Kidney glomerular epithelial cell (primary cell): ENCODE measurements around the gene MRC2.

ENCODE experiments used
- DNase-seq: peaks from one replicate; lab custom pipeline; 2025; lab: John Stamatoyannopoulos, UW

MRC2 gene

DNA sequence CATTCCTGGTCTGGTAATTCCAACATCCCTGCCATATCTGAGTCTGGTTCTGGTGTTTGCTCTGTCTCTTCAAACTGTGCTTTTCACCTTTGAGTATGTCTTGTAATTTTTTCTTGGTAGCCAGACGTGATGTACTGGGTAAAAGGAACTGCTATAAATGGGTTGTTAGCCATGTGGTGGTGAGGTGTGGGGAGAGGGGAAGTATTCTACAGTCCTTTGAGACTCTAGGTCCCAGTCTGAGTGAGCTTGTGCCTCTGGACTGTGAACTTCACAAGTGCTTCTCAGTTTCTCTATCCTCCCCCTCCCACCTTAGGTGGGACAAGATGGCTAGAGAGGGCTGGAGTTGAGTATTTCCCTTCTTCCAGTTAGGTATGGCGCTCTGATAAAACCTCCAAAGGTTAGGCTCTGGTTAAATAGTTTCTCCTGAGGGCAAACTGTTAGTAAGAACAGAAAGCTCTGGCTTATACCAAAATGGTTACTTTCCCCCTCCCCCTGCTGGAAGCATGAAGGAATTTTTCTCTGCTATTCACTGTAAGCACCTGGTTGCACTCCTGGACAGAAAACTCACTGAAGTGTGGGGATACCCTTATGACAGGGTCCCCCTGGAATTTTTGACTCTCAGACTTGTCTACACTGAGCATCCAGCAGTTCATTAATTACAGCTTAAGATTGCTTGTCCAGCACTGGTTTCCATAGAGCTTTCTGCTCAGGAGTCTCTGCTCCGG lies 92.8 kb downstream of the MRC2 start:
- peak; percentile 80 for DNase-seq

DNA sequence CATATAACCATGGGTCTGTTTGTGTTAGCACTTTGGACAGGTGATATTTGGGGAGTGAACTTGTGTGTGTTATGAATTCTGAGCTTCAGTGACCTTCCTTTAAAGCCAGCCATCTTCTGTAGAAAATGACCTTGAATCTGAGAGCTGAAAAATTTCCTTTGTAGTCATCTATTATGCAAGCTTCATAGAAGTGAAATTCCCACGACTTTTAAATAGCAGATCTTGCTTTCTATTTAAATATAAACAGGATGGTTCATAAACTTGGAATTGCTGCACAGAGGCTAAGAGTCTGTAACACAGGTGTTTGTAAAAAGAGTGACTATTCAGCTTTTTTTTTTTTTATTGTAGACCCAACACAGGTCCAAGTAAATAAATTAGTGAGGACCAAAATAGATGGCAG lies 95.2 kb downstream of the MRC2 start:
- DNase-seq = no peak

DNA sequence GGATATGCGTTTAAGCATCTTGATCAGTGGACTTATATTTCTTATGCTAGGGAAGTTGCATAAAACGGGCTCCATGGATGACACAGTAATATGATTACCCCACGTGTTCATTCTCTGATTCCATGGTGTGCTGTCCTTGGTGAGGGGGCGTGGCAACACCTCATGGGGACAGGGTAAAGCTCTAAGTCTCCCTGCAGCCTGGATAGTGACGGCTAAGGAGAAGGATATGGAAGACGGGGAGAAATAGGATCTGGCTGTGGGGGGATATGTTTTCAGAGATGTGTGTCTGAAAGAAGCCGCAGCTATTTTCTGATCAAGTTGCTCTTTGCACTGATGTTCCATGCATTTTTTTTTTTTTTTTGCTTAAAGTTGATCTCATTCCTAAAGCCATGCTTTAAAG lies 96.4 kb downstream of the MRC2 start:
- no peak for DNase-seq

DNA sequence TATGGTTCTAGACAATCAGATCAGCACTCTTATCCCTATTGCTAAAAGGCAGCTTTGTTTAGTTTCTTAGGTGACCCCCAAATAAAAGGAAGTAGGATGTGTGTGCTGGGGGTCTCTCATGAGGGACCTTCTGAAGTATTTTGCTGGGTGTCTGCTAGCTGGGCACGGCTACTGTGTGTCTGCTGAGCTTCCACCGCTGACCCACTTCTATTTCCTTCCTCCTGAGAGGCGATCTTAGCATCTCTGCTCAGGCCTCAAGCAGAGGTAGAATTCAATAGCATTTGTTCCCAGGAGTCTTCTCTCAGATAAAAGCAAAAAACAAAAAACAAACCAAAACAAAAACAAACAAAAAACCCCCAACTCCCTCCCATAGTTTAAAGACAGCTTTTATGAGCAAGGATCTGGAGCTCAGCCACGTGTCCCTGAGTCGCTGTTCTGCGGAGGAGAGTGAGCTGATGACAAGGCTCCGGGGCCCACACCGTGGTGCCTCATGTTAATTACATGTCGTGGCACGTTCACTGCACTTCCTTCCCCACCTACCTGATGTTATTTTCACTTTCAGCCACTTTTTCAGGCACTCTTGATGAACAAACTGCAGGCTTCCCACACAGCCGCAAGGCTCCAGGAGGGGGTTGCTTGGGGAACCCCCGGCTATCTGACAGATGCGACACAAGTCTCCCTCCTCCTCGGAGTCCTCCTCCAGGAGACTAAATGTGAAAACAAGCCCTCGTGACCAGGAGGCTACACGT lies 97.1 kb downstream of the MRC2 start:
- DNase-seq = no peak

DNA sequence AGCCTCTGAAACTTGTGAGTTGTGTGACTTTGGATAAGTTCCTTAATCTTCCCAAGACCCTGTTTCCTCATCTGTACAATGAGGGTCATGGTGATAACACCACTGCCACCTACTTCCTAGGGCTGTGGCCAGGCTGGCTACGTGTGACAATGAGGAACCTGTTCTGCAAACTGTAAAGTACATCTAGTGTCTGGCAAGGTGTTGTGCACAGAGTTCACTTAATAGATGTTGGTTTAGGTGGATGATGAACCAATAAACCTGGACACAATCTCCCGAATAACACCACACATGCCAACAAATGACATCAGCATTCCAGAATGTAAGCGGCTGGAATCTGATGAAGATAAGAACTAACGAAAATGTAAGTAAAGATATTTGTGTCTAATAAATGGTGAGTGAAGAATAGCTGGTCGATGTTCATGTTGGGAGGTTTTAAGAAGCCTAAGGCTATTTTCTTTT lies 98.3 kb downstream of the MRC2 start:
- DNase-seq = peak; percentile 59

DNA sequence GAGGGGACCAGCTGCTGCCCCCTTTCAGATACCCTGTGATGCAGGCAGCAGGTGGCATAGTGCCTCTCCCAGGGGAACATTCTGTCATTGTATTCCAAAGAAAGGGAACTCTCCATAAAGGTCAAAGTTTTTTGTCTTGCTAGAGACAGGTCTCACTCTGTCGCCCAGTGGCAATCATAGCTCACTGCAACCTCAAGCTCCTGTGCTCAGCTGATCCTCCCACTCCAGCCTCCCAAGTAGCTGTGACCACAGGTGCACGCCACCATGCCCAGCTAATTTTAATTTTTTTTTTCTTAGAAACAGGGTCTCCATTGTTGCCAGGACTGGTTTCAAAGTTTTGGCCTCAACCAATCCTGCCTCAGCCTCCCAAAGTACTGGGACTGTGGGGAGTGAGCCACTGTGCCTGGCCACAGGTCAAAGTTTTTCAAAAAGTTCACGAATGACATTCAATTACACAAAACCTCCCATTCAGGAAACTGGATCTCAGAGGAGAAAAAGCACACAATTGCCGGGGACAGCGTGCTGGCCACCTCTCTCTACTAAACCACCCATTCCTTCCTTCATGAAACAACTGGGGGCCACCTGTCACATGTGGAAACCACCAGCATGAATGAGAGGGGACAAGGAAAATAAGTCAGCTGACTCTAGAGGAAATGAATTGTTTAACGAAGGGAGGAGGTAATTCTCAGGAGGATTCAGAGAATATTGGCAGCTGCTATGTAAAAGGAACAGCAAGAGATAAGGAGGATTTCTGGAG lies 100.6 kb downstream of the MRC2 start:
- DNase-seq = no peak

DNA sequence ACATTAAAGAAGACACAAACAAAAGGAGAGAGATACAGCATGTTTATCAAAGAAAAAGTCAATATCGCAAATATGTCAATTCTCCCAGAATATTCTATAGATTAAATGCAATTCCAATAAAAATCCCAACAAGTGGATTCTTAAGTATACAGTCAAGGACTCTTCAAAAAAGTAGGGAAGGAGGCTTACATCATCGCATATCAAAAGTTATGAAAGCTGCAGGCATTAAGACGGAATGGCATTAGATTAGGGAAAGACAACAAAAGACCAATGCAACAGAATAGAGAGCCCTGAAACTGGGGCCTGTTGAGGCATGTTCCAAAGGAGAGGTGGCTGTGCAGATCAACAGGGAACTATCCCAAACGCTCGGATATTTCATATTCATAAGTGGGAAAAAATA lies 104.7 kb downstream of the MRC2 start:
- DNase-seq = no peak

DNA sequence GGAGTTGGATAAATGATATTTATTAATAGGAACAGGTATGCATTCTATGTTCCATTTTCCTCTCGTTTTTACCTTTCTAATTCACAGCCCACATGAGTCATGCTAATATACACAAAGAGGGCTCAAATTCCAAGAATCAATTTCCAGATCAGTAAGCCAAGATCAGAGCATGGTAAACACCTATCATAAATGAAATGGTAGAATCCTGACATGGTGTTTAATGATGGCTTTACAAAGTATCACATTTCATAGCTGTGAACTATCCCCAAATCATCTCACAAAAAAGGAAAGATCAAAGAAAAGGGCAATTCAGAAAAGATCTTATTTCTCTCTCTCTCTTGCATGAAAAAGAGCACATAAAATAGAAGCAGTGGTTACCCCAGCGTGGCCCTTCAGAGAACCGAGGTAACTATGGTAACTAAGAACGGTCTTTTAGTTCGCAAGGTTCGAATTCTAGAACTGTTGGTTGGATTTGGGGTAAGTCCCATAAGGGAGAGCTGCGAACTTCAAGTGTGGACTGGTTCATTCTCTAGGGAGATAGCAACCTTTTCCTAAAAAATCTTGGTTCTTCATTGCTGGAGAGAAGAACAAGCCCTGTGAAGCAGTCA lies 107.7 kb downstream of the MRC2 start:
- no peak for DNase-seq

DNA sequence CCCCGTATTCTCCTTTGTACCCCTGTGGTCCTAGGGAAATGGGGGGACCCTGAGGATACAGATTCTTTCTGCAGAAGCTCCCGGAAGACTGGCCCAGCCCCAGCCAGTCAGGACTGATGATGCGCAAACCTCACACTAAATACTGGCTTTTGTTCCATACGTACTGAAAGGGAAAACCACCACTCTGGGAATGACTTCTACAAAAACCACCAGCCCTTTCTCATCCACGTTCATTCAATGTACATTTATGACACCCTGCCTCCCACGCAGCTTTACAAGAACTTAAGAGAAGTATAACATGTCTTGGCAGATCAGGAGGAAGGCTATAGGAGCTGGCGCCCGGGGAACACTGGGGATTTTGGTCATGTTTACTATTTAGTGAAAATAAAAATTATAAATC lies 110.0 kb downstream of the MRC2 start:
- DNase-seq = no peak

DNA sequence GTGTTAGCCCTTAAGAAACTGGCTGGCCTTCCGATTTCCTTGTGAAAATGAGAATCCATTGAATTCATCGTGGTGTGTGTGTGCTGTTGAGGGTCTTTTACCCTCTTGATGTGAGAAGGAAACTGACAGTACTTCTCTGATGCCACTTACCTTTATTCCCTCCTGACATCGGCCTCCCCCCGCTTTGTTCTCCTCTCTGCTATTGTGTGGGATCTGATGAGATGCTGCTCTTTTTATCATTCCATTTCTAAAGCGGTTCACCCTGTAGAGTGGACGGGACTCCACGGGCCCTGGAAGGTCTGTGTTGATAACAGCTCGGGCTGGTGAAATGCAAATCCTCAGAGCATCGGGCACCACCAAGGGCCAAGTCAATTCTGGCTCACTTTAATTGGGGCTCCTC lies 110.8 kb downstream of the MRC2 start:
- DNase-seq = no peak

DNA sequence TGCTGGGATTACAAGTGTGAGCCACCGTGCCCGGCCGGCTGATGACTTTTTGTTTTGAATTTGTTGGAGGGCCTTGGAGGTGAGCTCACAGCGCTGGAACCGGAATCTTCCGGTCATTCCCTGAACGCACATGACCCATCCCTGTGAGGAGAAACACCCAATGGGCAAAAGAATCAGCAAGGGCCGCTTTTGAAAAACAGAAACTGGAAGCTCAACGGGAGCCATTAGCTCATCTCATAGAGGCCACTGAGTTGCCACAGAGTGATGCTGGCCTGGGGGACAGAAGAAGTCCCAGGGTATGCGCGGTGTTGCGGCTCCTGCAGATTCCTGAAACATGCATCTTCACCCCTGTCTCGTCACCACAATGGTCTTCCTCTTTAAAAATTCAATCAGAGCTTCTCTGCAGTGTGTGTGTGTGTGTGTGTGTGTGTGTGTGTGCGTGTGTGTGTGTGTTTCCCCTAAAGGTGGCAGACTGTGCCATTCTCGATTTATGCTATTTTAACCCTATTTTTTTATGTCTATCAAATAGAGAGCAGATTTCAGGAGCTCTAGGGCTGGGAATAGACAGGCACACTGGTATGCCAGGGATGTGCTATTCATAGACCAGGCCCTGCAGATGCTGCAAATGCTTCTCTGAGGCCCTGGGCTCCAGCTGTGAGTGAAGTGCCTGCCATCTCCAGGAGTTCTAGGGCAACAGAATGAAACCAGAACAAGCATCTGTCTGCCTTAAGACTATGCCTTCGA lies 112.3 kb downstream of the MRC2 start:
- no peak for DNase-seq

DNA sequence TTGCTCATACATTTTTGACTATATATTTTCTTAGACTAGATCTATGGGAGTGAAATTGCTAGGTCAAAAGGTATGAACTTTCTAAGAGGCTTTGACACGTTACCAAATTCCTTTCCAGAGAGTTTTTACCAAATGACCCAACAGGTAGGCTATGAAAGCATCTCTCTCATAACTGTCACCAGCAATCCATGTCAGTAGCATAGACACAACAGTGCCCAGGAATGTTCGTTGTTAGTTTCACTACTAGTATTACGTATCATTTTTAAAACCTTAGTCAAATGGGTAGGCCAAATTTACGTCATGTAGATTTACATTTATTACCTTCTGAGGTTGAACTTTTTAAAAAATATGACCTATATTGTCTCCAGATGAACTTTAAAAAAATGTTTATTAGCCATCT lies 113.8 kb downstream of the MRC2 start:
- DNase-seq = no peak
